GM19463 (cell line): ENCODE data around the gene KHDC3L.
"Not testable (repeated sequence)": the region's sequence is repeated elsewhere in the genome, so short reads cannot be mapped to it uniquely, and the experiment has no call there.

Experiments
- ATAC-seq: cut with Tn5 transposase; IDR thresholded peaks from one replicate; pipeline ENCODE4 v1.9.1; 2021; ENCODE audit warnings: mild to moderate bottlenecking, moderate library complexity; ENCODE audit not compliant: unreplicated experiment

KHDC3L gene

DNA sequence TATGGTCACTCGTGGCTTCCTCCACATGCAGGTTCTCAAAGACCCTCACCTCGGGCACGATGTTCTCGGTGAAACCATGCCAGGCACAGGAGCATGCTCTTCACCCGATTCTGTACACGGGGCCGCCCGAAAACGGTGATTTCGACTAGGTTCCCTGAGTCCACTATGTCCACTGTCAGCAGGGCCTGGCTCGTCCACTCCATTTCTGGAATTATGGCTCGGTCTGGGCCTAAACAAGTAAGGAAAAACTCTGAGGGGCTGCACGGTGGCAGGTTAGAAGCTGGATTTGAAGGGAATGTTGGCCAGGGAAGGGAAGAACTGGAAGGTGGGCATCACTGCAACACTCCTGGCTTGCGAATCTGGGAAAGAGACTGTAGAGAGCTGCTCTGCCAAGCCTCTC is 6.7 kb downstream of the KHDC3L start:
- ATAC-seq: no peak

DNA sequence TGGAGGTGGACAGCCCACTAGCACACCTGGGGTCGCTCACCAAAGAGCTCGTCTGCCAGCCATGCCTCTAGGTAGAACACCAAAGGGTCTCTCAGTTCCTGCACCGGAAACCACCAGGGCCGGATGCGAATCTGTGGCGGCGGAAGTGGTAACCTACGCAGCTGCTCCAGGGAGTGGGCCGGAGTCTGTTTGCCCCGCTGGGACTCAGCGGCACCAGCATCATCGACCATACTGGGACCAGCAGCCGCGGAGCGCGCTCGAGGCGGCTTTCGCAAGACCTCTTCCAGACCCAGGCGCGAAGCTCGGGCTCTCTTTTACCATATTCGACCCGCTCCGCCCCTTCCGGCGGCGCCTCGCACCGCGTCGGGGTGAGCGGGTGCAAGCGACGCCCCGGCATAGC is 7.1 kb downstream of the KHDC3L start, which contains the start of gene OOEP:
Gene OOEP, minus strand, starts transcription at position 335 of the 400 bp plus-strand sequence. Its CDS starts 105 bp downstream, at position 230.
- ATAC-seq: no peak

DNA sequence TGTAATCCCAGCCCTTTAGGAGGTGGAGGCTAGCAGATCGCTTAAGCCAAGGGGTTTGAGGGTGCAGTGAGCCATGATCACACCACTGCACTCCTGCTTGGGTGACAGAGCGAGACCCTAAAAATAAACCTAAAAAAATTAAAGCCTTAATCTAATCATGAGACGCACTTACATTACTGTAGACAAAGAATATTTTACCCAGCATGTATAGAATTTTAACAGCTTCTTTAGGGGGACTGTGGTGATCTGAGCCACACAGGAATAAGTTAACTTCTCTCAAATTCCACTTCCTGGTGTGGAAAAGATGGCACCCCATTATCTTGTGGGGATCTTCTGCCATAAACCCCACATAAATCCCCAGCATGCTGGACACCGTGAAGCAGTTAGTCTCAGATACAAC is 9.5 kb downstream of the KHDC3L start:
- ATAC-seq: no peak

DNA sequence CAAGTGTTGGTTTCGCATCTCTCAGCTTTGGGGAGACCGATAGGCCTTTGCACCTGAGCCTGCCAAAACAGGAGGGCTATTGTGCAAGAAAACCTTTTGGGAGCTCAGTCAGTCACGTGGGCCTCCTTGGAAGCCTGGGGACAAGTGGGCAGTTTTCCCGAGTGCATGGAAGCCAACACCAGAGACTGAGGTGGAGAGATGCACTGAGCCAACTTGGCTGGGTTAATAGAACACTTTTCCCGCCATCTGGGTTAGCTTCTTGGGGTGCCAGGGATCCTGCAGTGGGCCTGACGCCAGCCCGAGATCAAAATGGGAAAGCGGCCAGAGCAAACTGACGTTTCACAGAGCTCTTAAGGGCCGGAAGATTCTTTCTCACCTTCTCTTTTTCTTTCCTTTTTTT is 10.1 kb downstream of the KHDC3L start:
- no peak for ATAC-seq

DNA sequence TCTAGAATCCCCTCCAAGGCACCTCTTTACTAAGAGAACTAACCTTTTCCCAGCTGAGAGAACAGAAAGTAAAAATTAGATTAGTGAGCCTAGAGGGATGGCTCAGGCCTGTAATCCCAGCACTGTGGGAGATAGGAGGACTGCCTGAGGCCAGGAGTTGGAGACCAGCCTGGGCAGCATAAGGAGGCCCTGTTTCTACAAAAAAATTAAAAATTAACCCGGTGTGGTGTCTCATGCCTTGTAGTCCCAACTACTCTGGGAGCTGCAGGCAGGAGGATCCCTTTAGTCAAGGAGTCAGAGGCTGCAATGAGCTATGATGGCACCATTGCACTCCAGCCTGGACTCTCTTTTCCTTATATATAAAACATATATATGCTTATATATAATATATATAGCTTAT is 12.8 kb downstream of the KHDC3L start:
- ATAC-seq: no peak

DNA sequence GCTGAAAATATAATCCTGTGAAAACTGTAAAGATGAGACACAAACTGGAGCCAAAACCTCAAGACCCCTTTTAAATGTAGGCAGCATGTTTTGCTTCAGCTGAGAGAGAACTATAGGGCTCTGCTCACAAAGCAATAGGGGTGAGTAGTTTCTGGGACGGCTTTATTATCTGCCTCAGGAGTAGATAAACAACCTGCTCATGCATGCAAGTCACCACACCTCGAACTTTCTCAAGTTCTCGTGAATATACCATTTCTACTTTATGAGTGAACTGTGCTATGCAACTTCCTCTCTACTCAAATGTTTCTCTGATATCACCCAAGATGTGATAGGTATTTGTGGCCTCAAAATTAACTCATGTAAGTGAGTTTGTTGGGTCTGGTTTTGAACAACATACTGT is 14.8 kb downstream of the KHDC3L start:
- ATAC-seq: no peak

DNA sequence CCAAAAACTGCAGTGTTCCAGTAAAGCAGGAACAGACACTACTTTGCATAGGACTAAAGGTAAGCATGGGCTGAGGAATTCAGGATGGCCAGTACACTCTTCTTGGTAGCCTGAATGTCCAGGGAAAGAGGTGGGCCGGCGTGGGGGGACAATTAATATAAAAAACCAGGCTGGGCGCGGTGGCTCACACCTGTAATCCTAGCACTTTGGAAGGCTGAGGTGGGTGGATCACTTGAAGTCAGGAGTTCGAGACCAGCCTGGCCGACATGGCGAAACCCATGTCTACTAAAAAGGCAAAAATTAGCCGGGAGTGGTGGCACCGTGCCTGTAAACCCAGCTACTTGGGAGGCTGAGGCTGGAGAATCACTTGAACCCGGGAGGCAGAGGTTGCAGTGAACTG is 19.1 kb downstream of the KHDC3L start:
- ATAC-seq: not testable (repeated sequence)

DNA sequence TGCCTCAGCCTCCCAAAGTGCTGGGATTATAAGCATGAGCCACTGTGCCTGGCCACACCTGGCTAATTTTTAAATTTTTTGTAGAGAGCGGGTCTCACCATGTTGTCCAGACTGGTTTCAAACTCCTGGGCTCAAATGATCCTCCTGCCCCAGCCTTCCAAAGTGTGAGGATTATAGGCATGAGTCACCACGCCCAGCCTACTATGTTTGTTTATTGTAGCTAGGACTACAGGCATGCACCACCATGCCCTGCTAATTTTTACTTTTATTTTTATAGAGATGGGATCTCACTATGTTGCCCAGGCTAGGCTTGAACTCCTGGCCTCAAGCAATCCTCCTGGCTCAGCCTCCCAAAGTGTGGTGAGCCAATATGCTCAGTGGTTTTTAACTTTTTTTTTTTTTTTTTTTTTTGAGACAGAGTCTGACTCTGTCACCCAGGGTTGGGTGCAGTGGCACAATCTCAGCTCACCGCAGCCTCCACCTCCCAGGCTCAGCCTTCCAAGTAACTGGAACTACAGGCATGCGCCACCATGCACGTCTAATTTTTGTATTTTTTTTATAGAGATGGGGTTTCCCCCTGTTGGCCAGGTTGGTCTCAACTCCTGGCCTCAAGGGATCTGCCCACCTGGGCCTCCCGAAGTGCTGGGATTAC is 20.1 kb downstream of the KHDC3L start:
- no peak for ATAC-seq

DNA sequence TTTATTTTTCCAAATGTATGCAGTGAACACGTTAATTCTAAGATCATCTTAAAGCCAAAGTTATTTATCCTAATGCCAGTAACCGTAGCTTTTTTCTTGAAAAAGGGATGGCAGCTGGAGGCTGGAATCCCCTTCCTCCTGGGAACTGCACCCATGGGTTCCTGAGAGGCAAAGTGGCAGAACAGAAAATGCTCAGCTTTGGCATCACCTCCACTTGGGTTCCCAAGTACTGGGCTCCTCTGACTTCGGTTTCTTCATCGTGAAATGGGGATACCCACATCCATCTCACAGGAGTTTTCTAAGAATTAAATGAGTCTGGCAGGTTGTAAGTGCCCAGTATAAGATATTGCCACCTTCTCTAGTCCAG is 26.0 kb downstream of the KHDC3L start:
- peak; percentile 23 for ATAC-seq

DNA sequence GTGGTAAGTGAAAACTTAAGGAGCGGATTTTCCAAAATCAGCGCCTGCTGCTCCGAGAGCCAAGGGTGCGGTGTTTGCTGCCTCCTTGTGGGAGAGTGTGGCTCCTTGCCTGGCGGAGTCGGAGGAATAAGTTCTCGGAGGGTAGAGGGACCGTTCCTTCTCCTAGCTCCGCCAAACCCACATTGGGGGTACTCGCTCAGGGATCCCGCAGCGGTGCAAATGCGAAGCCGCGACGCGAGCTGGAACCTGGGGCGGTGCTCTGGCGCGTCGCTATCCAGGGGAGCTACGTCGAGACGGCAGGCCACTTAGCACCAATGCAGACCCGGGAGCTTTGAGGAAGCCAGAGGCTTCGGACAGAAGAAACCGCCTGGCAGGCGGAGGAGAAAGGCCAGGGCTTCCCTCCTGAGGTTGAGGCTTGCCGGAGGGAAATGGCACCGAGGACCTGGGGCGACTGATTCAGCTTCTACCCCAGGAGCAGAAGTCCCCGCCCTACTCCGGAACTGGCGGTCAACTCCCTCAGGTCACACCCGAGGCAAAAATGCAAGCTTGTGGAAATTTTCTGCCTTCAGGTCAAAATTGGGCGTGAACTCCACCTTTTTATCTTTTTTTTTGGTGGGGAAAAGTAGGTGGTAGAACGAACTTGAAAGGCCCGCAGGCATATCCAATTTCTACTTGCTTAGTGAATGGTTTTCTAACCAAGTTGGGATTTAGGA is 26.5 kb downstream of the KHDC3L start:
- peak; percentile 80 for ATAC-seq

DNA sequence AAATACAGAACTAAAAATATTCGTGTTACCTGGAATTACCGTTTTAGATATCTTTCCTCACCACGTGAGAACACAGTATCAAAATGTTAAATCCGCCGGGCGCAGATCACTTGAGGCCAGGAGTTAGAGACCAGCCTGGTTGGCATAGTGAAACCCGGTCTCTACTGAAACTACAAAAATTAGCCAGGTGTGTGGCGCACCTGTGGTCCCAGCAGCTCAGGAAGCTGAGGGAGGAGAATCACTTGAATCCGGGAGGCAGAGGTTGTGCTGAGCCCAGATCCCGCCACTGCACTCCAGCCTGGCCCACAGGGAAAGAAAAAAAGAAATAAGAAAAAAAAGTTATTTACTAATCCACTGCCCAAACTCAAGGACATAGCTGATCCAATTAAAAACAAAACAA is 27.4 kb downstream of the KHDC3L start:
- ATAC-seq: no peak

DNA sequence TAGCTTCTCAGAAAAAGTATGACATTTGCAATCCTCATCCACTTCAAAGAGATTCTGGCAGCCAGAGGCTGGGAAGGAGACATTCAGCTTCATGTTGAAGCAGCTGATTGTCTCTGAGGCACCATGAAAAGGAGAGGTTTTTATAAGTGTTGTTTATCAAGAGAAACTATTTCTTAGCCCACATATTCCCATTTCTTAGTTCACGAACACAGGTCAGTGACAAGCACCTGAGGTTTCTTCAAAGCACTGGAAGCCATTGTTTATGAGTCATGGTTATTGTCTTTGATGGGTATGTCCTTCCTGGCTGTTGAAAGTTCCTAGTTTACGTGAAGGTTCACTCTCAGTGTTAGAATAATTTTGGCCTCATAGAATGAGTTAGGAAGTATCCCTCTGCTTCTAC is 29.2 kb downstream of the KHDC3L start:
- no peak for ATAC-seq

DNA sequence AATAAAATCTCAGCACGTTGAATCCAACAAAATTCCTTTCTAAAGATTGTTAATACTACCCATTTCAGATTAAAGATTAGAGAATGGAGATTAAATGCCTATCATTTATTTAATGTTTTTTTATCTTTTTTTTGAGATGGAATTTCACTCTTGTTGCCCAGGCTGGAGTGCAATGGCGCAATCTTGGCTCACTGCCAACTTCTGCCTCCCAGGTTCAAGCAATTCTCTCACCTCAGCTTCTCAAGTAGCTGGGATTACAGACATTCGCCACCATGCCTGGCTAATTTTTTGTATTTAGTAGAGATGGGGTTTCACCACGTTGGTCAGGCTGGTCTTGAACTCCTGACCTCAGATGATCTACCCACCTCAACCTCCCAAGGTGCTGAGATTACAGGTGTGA is 29.7 kb downstream of the KHDC3L start:
- not testable (repeated sequence) for ATAC-seq

DNA sequence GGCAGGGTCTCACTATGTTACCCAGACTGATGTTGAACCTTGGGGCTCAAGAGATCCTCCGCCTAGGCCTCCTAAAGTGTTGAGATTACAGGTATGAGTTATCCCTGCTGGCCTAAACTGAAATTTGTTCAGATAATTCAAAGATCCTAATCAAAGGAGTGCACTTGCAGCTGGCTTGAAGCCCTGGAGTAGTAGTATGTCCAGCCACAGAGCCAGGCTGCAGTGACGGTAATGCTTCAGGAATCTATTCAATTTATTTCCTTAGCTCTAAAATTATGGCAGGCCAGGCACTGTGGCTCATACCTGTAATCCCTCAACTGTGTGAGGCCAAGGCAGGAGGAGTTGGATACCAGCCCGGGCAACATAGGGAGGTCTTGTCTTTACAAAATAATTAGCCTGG is 30.8 kb downstream of the KHDC3L start:
- ATAC-seq: no peak

DNA sequence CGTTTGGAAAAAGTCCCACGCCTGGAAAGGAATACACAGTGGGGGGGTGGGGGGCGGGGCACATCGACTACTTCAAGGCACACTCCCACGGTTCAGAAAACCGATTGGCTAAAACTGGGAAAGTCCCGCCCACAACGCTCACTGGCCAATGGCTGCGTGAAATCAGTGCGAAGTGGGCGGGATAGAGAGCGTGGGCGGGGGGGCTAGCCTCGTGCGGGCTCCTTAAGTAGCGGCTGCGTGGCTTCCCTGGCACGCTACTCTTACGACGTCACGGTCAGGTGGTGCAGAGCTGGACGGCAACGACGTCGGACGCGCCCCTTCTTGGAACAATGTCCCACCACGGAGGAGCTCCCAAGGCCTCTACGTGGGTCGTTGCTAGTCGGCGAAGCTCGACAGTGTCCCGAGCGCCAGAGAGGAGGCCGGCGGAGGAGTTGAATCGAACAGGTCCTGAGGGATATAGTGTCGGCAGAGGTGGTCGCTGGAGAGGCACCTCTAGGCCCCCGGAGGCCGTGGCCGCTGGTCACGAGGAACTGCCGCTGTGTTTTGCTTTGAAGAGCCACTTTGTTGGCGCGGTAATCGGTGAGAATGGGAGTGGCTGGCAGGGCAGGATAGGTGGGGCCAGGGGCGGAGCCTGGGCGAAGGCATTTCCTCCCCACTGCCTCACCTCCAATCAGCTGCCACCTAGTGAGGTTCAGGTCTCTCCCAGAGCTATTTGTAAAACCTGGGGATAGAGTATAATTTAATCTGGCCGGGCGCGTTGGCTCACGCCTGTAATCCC is 32.3 kb downstream of the KHDC3L start, which contains the start of gene DDX43:
Gene DDX43, plus strand, starts transcription at position 252 of the 778 bp plus-strand sequence. Its CDS starts 78 bp downstream, at position 330.
- ATAC-seq: no peak

DNA sequence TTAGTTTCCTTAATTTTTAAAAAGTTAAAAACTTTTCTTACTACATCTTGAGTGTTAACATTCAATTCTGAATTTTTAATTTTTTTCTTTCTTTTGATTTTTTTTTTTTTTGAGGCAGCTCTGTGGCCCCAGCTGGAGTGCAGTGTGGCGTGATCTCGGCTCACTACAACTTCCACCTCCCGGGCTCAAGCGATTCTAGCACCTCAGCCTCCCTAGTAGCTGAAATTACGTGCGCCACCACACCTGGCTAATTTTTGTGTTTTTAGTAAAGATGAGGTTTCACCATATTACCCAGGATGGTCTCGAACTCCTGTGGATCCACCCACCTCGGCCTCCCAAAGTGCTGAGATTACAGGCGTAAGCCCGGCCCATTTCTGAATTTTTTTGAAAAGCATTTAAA is 33.4 kb downstream of the KHDC3L start:
- ATAC-seq: no peak

DNA sequence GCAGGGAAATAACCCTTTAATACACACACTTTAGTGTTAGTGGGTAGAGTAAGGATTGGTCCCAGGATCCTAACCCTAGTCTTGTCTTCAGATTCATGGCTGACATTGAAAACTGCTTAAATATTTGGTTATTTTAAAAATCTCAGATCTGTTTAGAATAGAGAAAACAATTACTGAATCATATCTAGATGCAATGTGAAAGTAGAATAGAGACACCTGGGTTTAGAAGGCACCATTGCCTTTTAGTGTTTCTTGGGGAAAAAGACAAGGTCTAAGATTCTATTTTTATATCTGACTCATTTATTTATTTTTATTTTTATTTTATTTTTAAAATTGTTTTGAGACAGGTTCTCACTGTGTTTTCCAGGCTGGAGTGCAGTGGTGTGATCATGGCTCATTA is 38.2 kb downstream of the KHDC3L start:
- ATAC-seq: no peak

DNA sequence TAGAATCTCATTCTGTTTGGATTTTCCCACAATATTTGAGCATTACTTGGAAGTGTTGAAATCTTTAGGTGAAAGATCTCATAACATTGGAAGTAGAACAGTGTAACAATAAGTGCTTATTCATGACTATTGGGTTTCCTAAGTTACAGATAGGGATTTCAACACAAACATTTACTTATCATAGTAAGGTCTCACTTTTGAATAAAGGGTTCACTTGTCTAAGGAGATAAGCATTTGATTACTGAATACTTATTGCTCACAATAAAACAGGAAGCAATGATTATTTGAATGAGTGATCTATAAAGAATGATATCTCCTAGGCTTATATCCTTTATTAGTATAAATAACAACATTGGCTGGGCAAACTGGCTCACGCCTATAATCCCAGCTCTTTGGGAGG is 46.9 kb downstream of the KHDC3L start:
- no peak for ATAC-seq

DNA sequence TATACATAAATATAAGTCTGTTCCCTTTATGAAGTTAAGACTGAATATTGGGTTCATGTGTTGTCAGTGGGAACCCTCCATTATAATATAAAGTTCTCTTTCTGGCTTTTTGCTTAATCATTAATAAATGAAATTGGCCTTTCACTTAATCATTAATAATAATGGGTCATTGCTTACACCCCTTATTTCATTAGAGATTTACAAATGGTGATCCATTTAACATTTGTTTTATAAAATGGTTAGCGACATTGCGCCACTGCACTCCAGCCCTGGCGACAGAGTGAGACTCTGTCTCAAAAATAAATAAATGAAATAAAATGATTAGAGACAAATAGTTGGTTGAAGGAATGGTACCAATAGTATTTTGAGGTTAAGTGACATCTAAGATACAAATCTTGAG is 50.6 kb downstream of the KHDC3L start:
- no peak for ATAC-seq
